ENCODE data around the gene FRMD1. TPM values are rescaled to one million over a fixed set of nuclear protein-coding genes. Genes with fewer than 3 reads are reported as not detected.

FRMD1 gene
- total RNA-seq, 2 donors from 2014 or later, result not detected

DNA sequence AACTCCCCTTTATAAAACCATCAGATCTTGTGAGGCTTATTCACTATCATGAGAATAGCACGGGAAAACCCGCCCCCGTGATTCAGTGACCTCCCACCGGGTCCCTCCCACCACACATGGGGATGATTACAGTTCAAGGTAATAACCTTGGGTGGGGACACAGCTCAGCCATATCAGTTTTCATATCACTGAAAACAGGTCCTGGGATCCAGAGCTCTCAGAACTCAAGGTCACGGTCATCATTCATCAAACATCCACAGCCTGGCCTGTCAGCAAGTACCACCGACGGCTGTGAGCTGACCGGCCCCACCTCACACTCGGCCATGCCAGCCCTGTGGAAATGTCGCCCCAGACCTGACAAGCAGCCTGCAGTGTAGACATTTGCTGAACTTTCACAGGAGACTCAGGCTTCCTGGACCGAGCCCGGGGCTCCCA lies 14.1 kb upstream of the FRMD1 start:
- Mint-ChIP-seq H3K4me1 (peaks cover 6% of the 10 kb centered on the region), H3K27ac (no peak overlapping the region), H3K27me3 (ENCODE audit: insufficient read depth) (no peaks in the 10 kb centered on the region), H3K4me3 (no peak overlapping the region), H3K9me3 (peaks cover 3% of the 10 kb centered on the region), H3K36me3 (ENCODE audit: low read depth) (no peaks in the 10 kb centered on the region)
- Histone ChIP-seq H3K36me3 (ENCODE audit: control insufficient read depth, insufficient read depth, low read length) (no peaks in the 10 kb centered on the region), H3K9me3 (ENCODE audit: control insufficient read depth, low read length) (no peaks in the 10 kb centered on the region), H3K27ac (ENCODE audit: low read depth, low read length) (no peak overlapping the region), H3K4me3 (ENCODE audit: low read length) (no peak overlapping the region), H3K4me1 (ENCODE audit: control insufficient read depth, insufficient read depth, low read length) (peaks cover 5% of the 10 kb centered on the region), H3K9ac (ENCODE audit: extremely low read depth, low read length, poor library complexity, severe bottlenecking) (no peak overlapping the region), H3K27me3 (ENCODE audit: control insufficient read depth, insufficient read depth, low read length, poor library complexity, severe bottlenecking) (no peaks in the 10 kb centered on the region)
- 93 to 94% methylated on average over 12 of the region's 12 CpGs for WGBS, 2 experiments (ENCODE audit: insufficient coverage in 1 of 2, insufficient read length in 1 of 2)
- no peak for DNase-seq
- TF ChIP-seq, protein P1, sequence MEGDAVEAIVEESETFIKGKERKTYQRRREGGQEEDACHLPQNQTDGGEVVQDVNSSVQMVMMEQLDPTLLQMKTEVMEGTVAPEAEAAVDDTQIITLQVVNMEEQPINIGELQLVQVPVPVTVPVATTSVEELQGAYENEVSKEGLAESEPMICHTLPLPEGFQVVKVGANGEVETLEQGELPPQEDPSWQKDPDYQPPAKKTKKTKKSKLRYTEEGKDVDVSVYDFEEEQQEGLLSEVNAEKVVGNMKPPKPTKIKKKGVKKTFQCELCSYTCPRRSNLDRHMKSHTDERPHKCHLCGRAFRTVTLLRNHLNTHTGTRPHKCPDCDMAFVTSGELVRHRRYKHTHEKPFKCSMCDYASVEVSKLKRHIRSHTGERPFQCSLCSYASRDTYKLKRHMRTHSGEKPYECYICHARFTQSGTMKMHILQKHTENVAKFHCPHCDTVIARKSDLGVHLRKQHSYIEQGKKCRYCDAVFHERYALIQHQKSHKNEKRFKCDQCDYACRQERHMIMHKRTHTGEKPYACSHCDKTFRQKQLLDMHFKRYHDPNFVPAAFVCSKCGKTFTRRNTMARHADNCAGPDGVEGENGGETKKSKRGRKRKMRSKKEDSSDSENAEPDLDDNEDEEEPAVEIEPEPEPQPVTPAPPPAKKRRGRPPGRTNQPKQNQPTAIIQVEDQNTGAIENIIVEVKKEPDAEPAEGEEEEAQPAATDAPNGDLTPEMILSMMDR (conservative IDR thresholded peaks at IDR 0.05), result no peak

DNA sequence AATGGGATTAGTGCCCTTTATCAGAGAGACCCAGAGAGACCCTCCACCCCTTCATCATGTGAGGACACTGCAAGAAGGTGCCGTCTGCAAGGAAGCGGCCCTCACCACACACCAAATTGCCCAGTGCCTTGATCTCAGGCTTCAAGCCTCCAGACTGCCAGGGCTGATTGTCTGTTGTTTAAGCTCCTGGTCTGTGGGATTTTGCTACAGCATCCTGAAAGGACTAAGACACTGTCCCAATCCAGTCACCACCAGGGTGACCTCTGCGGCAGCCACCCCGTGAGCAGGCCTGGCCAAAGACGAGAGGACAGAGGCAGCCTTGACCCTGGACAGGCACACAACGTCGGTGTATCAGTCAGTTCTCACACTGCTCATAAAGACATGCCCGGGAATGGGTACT lies 13.5 kb upstream of the FRMD1 start:
- no peaks in the 10 kb centered on the region for H3K36me3 Mint-ChIP-seq (ENCODE audit: low read depth)
- H3K27ac Mint-ChIP-seq, result no peak overlapping the region
- Histone ChIP-seq H3K36me3 (ENCODE audit: control insufficient read depth, insufficient read depth, low read length) (no peaks in the 10 kb centered on the region), H3K4me3 (ENCODE audit: low read length) (no peak overlapping the region), H3K9me3 (ENCODE audit: control insufficient read depth, low read length) (no peaks in the 10 kb centered on the region), H3K27me3 (ENCODE audit: control insufficient read depth, insufficient read depth, low read length, poor library complexity, severe bottlenecking) (no peaks in the 10 kb centered on the region), H3K4me1 (ENCODE audit: control insufficient read depth, insufficient read depth, low read length) (peaks cover 9% of the 10 kb centered on the region), H3K9ac (ENCODE audit: extremely low read depth, low read length, poor library complexity, severe bottlenecking) (no peak overlapping the region), H3K27ac (ENCODE audit: low read depth, low read length) (no peak overlapping the region)
- H3K9me3 Mint-ChIP-seq, result peaks cover 3% of the 10 kb centered on the region
- WGBS, 2 experiments (ENCODE audit: insufficient coverage in 1 of 2, insufficient read length in 1 of 2), result 85 to 88% methylated on average over 7 to 8 of the region's 8 CpGs
- H3K4me1 Mint-ChIP-seq, result peaks cover 6% of the 10 kb centered on the region
- H3K4me3 Mint-ChIP-seq, result no peak overlapping the region
- H3K27me3 Mint-ChIP-seq (ENCODE audit: insufficient read depth), result no peaks in the 10 kb centered on the region
- no peak for DNase-seq
- TF ChIP-seq, protein P1 (conservative IDR thresholded peaks at IDR 0.05), result no peak

DNA sequence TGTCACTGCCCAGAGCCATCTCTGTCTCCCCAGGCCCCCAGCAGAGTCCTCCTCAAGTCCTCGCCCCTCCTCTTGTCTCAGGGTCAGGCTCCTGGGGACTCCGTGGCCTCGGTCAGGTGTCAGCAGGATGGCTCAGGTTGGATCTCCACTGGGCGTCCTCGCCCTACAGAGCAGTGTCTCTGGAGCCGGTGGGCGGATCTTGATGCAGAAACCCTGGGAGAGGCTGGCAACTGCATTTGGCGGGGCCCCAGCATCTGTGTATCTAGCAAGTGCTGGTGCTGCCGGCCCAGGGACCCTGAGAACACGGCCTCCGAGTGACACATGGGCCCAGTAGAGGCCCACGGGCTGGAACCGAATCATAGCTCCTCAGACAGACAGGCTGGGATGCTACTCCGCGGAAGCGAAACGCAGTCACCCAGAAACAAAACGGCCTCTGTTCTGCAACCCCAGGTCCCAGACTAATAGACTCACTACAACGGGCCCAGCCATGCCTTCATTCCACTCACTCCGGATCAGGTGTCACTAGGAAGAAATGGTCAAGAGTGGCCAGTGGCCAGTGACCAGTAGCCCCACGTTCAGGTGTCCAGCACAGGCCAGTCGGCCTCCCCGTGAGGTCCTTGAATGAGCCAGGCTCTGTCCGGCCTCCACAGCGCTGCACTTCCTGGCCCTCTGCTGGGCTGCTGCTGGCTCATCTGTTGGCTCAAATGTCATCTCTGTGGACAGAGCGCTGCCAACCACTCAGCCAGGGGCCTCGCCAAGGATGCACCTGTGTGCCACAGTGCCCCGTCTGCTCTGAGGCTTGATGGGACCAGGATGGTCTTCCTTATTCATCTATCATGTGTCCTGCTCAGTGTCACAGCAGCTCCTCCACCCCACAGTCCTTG lies 12.6 kb upstream of the FRMD1 start:
- H3K27ac Mint-ChIP-seq, result no peak overlapping the region

More for the DNA sequence above, 12.6 kb upstream of the FRMD1 start:
- WGBS, 2 experiments (ENCODE audit: insufficient coverage in 1 of 2, insufficient read length in 1 of 2), result 93 to 95% methylated on average over 21 to 28 of the region's 28 CpGs
- no peaks in the 10 kb centered on the region for H3K36me3 Mint-ChIP-seq (ENCODE audit: low read depth)
- H3K4me3 Mint-ChIP-seq, result no peak overlapping the region
- H3K27me3 ChIP-seq (ENCODE audit: control insufficient read depth, insufficient read depth, low read length, poor library complexity, severe bottlenecking), result no peaks in the 10 kb centered on the region
- no peaks in the 10 kb centered on the region for H3K36me3 ChIP-seq (ENCODE audit: control insufficient read depth, insufficient read depth, low read length)
- peaks cover 6% of the 10 kb centered on the region for H3K4me1 Mint-ChIP-seq
- TF ChIP-seq, protein P1 (conservative IDR thresholded peaks at IDR 0.05), result no peak
- H3K27ac ChIP-seq (ENCODE audit: low read depth, low read length), result no peak overlapping the region
- H3K9me3 Mint-ChIP-seq, result peaks cover 3% of the 10 kb centered on the region
- no peaks in the 10 kb centered on the region for H3K27me3 Mint-ChIP-seq (ENCODE audit: insufficient read depth)
- no peak overlapping the region for H3K9ac ChIP-seq (ENCODE audit: extremely low read depth, low read length, poor library complexity, severe bottlenecking)
- no peak overlapping the region for H3K4me3 ChIP-seq (ENCODE audit: low read length)
- no peaks in the 10 kb centered on the region for H3K9me3 ChIP-seq (ENCODE audit: control insufficient read depth, low read length)
- peaks cover 9% of the 10 kb centered on the region for H3K4me1 ChIP-seq (ENCODE audit: control insufficient read depth, insufficient read depth, low read length)
- no peak for DNase-seq

All from endodermal cell (in vitro differentiated cells).